Gastrocnemius medialis (tissue), 4 donors: ENCODE measurements around the gene ARHGAP26.

Source experiments
- CTCF ChIP-seq, 5 experiments: fragments of 450-650 bp in 3 of 5; fragments of 200-600 bp in 2 of 5; sonication (generic) in 2 of 5; IDR thresholded peaks in 4 of 5; conservative IDR thresholded peaks in 1 of 5; 1 replicate in 4 of 5; 2 replicates in 1 of 5; pipeline ENCODE4 v1.5.1; 2016 to 2019; ENCODE audit warnings: antibody characterized with exemption in 5 of 5, mild to moderate bottlenecking in 3 of 5, moderate library complexity in 3 of 5
- POLR2A ChIP-seq, 2 donors: fragments of 450-650 bp; IDR thresholded peaks; one replicate each; pipeline ENCODE4 v1.6.1; 2017; ENCODE audit warnings: antibody characterized with exemption in 2 of 2, mild to moderate bottlenecking in 2 of 2, moderate library complexity in 2 of 2

- no peak for TF ChIP-seq POLR2A (IDR thresholded peaks at IDR 0.05)
- TF ChIP-seq CTCF (IDR thresholded peaks at IDR 0.05 in 4 of 5, conservative IDR thresholded peaks at IDR 0.05 in 1 of 5): no peak
Measured at GRCh38 chr5:142720641-142721271, 49.4 kb upstream of the ARHGAP26 start.
